GM12892 (cell line): ENCODE data around the gene NR5A1.

ENCODE experiments used
- POLR2A ChIP-seq: IDR thresholded peaks from 2 replicates; pipeline ENCODE4 v1.6.1; 2011; ENCODE audit warnings: low read depth, low read length, control low read depth
- POLR2AphosphoS5 ChIP-seq: IDR thresholded peaks from 2 replicates; pipeline ENCODE4 v1.6.1; 2011; ENCODE audit warnings: low read depth, low read length, control low read depth
- TAF1 ChIP-seq: IDR thresholded peaks from 2 replicates; pipeline ENCODE4 v1.6.1; 2011; ENCODE audit warnings: low read depth, mild to moderate bottlenecking, control low read depth, low read length, borderline replicate concordance

GRCh38 chr9:124482431-124483031 lies 24.7 kb downstream of the NR5A1 start:
- TF ChIP-seq POLR2A, result no peak
- no peak for TF ChIP-seq POLR2AphosphoS5
- TF ChIP-seq TAF1, result no peak
